ENCODE data around the gene SARDH. TPM values are rescaled to one million over a fixed set of nuclear protein-coding genes. Genes with fewer than 3 reads are reported as not detected.
"Not testable (repeated sequence)": the region's sequence is repeated elsewhere in the genome, so short reads cannot be mapped to it uniquely, and the experiment has no call there.

Gene SARDH
- total RNA-seq, 5 donors from 2014 or later (not counting 1 experiment from before 2014, with no cell fraction given) = 8.8 to 34.4 (median 23.8) TPM

DNA sequence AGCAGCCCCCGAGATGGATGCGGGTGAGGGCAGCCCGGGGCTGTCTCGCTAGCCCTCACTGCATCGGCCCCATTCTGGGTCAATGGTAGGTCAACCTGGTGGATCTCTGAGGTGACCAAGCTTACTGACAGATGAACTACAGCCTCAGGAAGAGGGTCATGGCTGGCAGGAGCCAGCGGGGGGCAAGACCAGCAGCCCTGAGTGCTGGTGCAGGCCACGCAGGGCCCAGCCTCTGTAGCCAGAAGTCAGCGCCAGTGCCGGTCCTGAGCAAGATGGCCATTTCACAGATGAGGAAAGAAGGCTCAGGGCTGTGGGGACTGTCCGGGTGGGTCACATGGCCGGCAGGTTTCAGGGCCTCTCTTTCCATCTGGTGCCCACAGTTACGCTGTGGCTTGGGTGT, 107.0 kb downstream of the SARDH start:
- H3K27ac ChIP-seq (ENCODE audit: low read length) = no peak overlapping the region
- ATAC-seq (replicated peaks in 1 of 4) = no peak
- WGBS (ENCODE audit: insufficient coverage) = 90% methylated on average over 9 of the region's 12 CpGs
- no peaks in the 10 kb centered on the region for H3K4me1 ChIP-seq (ENCODE audit: control insufficient read depth in 1 of 2, extremely low read depth in 1 of 2, insufficient read depth in 2 of 2, low read length in 2 of 2)
- H3K4me3 Mint-ChIP-seq = no peak overlapping the region
- POLR2A ChIA-PET = no interaction called here
- H3K4me3 ChIP-seq (ENCODE audit: control insufficient read depth in 1 of 2, extremely low read depth in 1 of 2, low read length in 1 of 2) = no peak overlapping the region
- no peak for DNase-seq
- H3K27ac Mint-ChIP-seq = no peak overlapping the region
- no peaks in the 10 kb centered on the region for H3K9me3 ChIP-seq
- peaks cover 0 to 31% of the 10 kb centered on the region in 2 experiments for H3K27me3 ChIP-seq (replicated peaks in 1 of 2; ENCODE audit: control insufficient read depth in 2 of 2, extremely low read depth in 1 of 2, insufficient read depth in 2 of 2, low read length in 1 of 2)
- no peaks in the 10 kb centered on the region for H3K36me3 ChIP-seq (ENCODE audit: control insufficient read depth in 2 of 2, extremely low read depth in 1 of 2, insufficient read depth in 1 of 2, low read length in 1 of 2)
- H3K27me3 Mint-ChIP-seq = peaks cover 0 to 2% of the 10 kb centered on the region in 2 donors
- H3K4me1 Mint-ChIP-seq = peaks cover 0 to 3% (median 0%) of the 10 kb centered on the region in 3 donors
- no peaks in the 10 kb centered on the region for H3K36me3 Mint-ChIP-seq
- peaks cover 8 to 13% (median 9%) of the 10 kb centered on the region in 3 donors for H3K9me3 Mint-ChIP-seq
- CTCF ChIA-PET = interaction anchor here in 1 of 2 donors (0.6 kb wide), 1 partner anchor 138 kb away, joined by 3 read pairs; no protein-coding TSS in a partner anchor

DNA sequence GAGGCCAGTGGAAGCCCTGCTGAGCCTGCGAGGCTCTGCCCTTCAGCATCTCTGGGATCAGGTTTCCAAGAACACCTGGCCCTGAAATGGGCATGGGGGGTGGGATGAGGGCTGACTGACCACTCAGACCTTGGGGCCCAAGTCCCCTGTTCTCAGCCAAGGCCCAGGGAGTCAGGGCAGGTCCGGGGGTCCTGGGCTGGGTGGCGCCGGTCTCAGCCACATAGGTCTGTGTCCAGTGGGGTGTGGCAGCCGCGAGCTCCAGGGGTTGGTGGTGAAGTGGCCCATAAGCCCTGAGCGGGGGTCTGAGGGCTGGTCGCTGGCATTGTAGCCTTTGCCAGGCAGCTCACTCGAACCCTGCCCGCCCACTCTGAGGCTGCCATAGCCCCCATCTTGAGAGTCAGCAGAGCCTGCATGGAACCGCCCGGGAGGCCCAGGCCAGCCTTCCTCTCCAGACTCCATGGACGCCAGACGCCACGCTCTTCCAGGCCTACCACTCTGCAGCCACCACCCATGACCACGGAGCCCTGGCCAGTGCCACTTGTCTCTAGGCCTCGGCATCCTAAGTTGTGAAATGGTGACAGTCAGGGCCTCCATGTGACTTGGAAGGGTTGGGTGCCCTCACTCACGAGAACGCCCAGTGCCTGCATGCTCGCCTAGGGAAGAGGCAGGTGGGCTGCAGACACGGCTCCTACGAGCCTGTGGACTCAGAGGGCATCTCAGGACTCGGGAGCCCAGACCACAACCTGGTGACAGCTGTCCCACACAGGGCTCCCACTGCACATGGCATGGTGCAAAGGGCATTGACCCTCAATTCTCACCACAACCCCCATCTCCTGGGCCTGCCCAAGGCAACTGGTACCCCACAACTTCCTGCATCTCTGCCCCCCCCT, 108.7 kb downstream of the SARDH start:
- Histone ChIP-seq H3K27ac (ENCODE audit: low read length) (no peak overlapping the region), H3K27me3 (replicated peaks in 1 of 2; ENCODE audit: control insufficient read depth in 2 of 2, extremely low read depth in 1 of 2, insufficient read depth in 2 of 2, low read length in 1 of 2) (peaks cover 0 to 34% of the 10 kb centered on the region in 2 experiments), H3K4me3 (ENCODE audit: control insufficient read depth in 1 of 2, extremely low read depth in 1 of 2, low read length in 1 of 2) (no peak overlapping the region), H3K4me1 (ENCODE audit: control insufficient read depth in 1 of 2, extremely low read depth in 1 of 2, insufficient read depth in 2 of 2, low read length in 2 of 2) (no peaks in the 10 kb centered on the region), H3K36me3 (ENCODE audit: control insufficient read depth in 2 of 2, extremely low read depth in 1 of 2, insufficient read depth in 1 of 2, low read length in 1 of 2) (no peaks in the 10 kb centered on the region), H3K9me3 (no peaks in the 10 kb centered on the region)
- CTCF ChIA-PET = no interaction called here
- H3K4me3 Mint-ChIP-seq = no peak overlapping the region
- H3K27me3 Mint-ChIP-seq = peaks cover 2 to 4% of the 10 kb centered on the region in 2 donors
- H3K27ac Mint-ChIP-seq = no peak overlapping the region
- H3K4me1 Mint-ChIP-seq = peaks cover 0 to 3% (median 0%) of the 10 kb centered on the region in 3 donors
- DNase-seq (no peak), ATAC-seq (replicated peaks in 1 of 4) (no peak)
- H3K36me3 Mint-ChIP-seq = no peaks in the 10 kb centered on the region
- peaks cover 10 to 20% (median 12%) of the 10 kb centered on the region in 3 donors for H3K9me3 Mint-ChIP-seq
- 78% methylated on average over 20 of the region's 23 CpGs for WGBS (ENCODE audit: insufficient coverage)
- POLR2A ChIA-PET = no interaction called here

DNA sequence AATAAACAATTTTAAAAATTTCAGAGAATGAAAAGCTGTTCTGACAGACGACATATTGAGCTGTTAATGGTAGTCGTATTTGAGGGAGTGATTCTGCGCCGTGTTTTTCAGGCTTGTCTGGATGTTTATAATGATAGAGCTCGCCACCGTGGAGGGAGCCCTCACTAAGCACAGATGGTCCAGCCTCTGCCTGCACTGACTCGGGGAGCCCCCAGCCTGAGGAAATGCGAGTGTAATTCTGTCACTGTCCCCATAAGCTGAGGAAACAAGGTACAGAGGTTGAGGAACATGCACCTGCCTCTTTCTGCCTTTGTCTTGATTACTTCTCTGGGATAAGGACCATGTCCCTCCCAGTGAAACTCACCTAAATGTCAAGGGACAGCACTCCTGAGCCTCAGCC, 109.4 kb downstream of the SARDH start:
- Mint-ChIP-seq H3K36me3 (no peaks in the 10 kb centered on the region), H3K27me3 (peaks cover 2 to 4% of the 10 kb centered on the region in 2 donors), H3K27ac (no peak overlapping the region), H3K4me1 (peaks cover 0 to 3% (median 0%) of the 10 kb centered on the region in 3 donors), H3K9me3 (peaks cover 10 to 20% (median 12%) of the 10 kb centered on the region in 3 donors), H3K4me3 (no peak overlapping the region)
- H3K36me3 ChIP-seq (ENCODE audit: control insufficient read depth in 2 of 2, extremely low read depth in 1 of 2, insufficient read depth in 1 of 2, low read length in 1 of 2) = no peaks in the 10 kb centered on the region
- no peak overlapping the region for H3K27ac ChIP-seq (ENCODE audit: low read length)
- ChIA-PET POLR2A (no interaction called here), CTCF (no interaction called here)
- DNase-seq (no peak), ATAC-seq (replicated peaks in 1 of 4) (no peak)
- H3K4me3 ChIP-seq (ENCODE audit: control insufficient read depth in 1 of 2, extremely low read depth in 1 of 2, low read length in 1 of 2) = no peak overlapping the region
- H3K4me1 ChIP-seq (ENCODE audit: control insufficient read depth in 1 of 2, extremely low read depth in 1 of 2, insufficient read depth in 2 of 2, low read length in 2 of 2) = no peaks in the 10 kb centered on the region
- 87% methylated on average over 6 of the region's 8 CpGs for WGBS (ENCODE audit: insufficient coverage)
- no peaks in the 10 kb centered on the region for H3K9me3 ChIP-seq
- peaks cover 0 to 31% of the 10 kb centered on the region in 2 experiments for H3K27me3 ChIP-seq (replicated peaks in 1 of 2; ENCODE audit: control insufficient read depth in 2 of 2, extremely low read depth in 1 of 2, insufficient read depth in 2 of 2, low read length in 1 of 2)

DNA sequence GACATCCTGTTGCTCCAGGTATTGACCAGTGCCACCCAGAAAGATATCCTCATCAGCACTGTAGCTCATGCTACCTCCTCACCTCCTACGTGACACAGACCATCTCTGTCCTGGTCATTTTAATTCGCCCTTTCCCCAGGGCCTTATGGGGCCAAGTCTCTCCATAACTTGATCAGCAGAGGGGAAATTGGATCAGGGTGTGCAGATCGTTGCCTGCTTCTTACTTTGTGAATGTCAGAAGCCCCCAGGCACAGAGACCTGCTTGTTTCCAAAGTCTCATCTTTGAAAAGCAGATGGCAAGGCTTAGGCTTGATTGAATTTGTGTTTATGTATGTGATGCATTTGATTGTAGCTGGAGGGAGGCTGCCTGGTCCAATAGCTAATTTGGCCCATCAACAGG, 110.8 kb downstream of the SARDH start:
- Histone ChIP-seq H3K27ac (ENCODE audit: low read length) (no peak overlapping the region), H3K27me3 (replicated peaks in 1 of 2; ENCODE audit: control insufficient read depth in 2 of 2, extremely low read depth in 1 of 2, insufficient read depth in 2 of 2, low read length in 1 of 2) (peaks cover 0 to 30% of the 10 kb centered on the region in 2 experiments), H3K4me3 (ENCODE audit: control insufficient read depth in 1 of 2, extremely low read depth in 1 of 2, low read length in 1 of 2) (no peak overlapping the region), H3K4me1 (ENCODE audit: control insufficient read depth in 1 of 2, extremely low read depth in 1 of 2, insufficient read depth in 2 of 2, low read length in 2 of 2) (peaks cover 6 to 9% of the 10 kb centered on the region in 2 experiments), H3K36me3 (ENCODE audit: control insufficient read depth in 2 of 2, extremely low read depth in 1 of 2, insufficient read depth in 1 of 2, low read length in 1 of 2) (no peaks in the 10 kb centered on the region), H3K9me3 (no peaks in the 10 kb centered on the region)
- peaks cover 2 to 4% of the 10 kb centered on the region in 2 donors for H3K27me3 Mint-ChIP-seq
- ChIA-PET POLR2A (no interaction called here), CTCF (no interaction called here)
- ATAC-seq (replicated peaks in 1 of 4) (no peak), DNase-seq (no peak)
- no peak overlapping the region for H3K27ac Mint-ChIP-seq
- 50% methylated on average over 1 of the region's 3 CpGs for WGBS (ENCODE audit: insufficient coverage)
- peaks cover 10 to 20% (median 12%) of the 10 kb centered on the region in 3 donors for H3K9me3 Mint-ChIP-seq
- H3K36me3 Mint-ChIP-seq = no peaks in the 10 kb centered on the region
- no peak overlapping the region for H3K4me3 Mint-ChIP-seq
- peaks cover 2 to 9% (median 8%) of the 10 kb centered on the region in 3 donors for H3K4me1 Mint-ChIP-seq

DNA sequence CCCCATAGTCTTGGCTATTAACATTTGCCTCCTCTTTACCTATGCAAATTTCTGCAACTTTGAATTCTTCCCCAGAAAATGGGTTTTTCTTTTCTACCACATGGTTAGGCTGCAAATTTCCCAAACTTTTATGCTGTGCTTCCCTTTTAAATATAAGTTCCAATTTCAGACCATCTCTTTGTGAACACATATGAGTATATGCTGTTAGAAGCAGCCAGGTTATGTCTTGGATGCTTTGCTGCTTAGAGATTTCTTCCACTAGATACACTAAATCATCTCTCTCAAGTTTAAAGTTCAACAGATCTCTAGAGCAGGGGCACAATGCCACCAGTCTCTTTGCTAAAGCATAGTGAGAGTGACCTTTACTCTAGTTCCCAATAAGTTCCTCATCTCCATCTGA, 112.1 kb downstream of the SARDH start:
- Mint-ChIP-seq H3K4me1 (peaks cover 14 to 22% (median 19%) of the 10 kb centered on the region in 3 donors), H3K9me3 (peaks cover 10 to 20% (median 12%) of the 10 kb centered on the region in 3 donors)
- Histone ChIP-seq H3K4me1 (ENCODE audit: control insufficient read depth in 1 of 2, extremely low read depth in 1 of 2, insufficient read depth in 2 of 2, low read length in 2 of 2) (peaks cover 17% of the 10 kb centered on the region in 2 experiments), H3K27me3 (replicated peaks in 1 of 2; ENCODE audit: control insufficient read depth in 2 of 2, extremely low read depth in 1 of 2, insufficient read depth in 2 of 2, low read length in 1 of 2) (peaks cover 0 to 23% of the 10 kb centered on the region in 2 experiments)
- H3K27ac ChIP-seq (ENCODE audit: low read length); H3K4me3 Mint-ChIP-seq; H3K4me3 ChIP-seq (ENCODE audit: control insufficient read depth in 1 of 2, extremely low read depth in 1 of 2, low read length in 1 of 2); POLR2A ChIA-PET; H3K36me3 ChIP-seq (ENCODE audit: control insufficient read depth in 2 of 2, extremely low read depth in 1 of 2, insufficient read depth in 1 of 2, low read length in 1 of 2); ATAC-seq (replicated peaks in 1 of 4); H3K27me3 Mint-ChIP-seq; CTCF ChIA-PET; H3K36me3 Mint-ChIP-seq; H3K9me3 ChIP-seq; DNase-seq; H3K27ac Mint-ChIP-seq: not testable (repeated sequence)

DNA sequence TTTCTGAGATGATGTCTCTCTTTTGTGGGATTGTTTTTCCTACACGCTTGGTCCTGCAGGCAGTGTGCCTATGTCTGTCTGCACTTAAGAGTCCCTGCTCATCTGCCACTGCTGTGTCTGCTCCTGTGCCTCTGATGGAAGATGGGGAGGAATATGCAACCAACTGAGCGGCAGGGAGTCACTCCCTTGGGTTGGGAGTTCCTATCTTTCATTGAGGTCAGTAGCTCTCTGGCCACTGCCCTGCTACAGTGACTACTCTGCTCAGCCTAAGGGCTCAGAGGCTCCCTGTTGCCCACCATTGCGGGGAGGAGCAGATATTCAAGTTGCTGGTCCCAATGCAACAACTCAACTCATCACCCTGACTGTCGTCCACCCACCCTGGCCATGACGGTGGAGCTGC, 115.6 kb downstream of the SARDH start:
- ChIA-PET CTCF (no interaction called here), POLR2A (no interaction called here)
- Mint-ChIP-seq H3K27ac (no peak overlapping the region), H3K4me1 (peaks cover 39 to 53% (median 43%) of the 10 kb centered on the region in 3 donors), H3K4me3 (peak overlapping the region in 1 of 3 donors; percentile 30), H3K27me3 (peaks cover 1 to 4% of the 10 kb centered on the region in 2 donors), H3K9me3 (peaks cover 10 to 20% (median 12%) of the 10 kb centered on the region in 3 donors), H3K36me3 (no peaks in the 10 kb centered on the region)
- Histone ChIP-seq H3K27ac (ENCODE audit: low read length) (no peak overlapping the region), H3K36me3 (ENCODE audit: control insufficient read depth in 2 of 2, extremely low read depth in 1 of 2, insufficient read depth in 1 of 2, low read length in 1 of 2) (no peaks in the 10 kb centered on the region), H3K4me1 (ENCODE audit: control insufficient read depth in 1 of 2, extremely low read depth in 1 of 2, insufficient read depth in 2 of 2, low read length in 2 of 2) (peaks cover 36 to 37% of the 10 kb centered on the region in 2 experiments), H3K4me3 (ENCODE audit: control insufficient read depth in 1 of 2, extremely low read depth in 1 of 2, low read length in 1 of 2) (no peak overlapping the region), H3K27me3 (replicated peaks in 1 of 2; ENCODE audit: control insufficient read depth in 2 of 2, extremely low read depth in 1 of 2, insufficient read depth in 2 of 2, low read length in 1 of 2) (peaks cover 0 to 6% of the 10 kb centered on the region in 2 experiments), H3K9me3 (no peaks in the 10 kb centered on the region)
- ATAC-seq (replicated peaks in 1 of 4) = no peak
- no peak for DNase-seq
- WGBS (ENCODE audit: insufficient coverage) = 92% methylated on average over 2 of the region's 5 CpGs
